ENCODE data around the gene LSAMP.

Gene LSAMP

DNA sequence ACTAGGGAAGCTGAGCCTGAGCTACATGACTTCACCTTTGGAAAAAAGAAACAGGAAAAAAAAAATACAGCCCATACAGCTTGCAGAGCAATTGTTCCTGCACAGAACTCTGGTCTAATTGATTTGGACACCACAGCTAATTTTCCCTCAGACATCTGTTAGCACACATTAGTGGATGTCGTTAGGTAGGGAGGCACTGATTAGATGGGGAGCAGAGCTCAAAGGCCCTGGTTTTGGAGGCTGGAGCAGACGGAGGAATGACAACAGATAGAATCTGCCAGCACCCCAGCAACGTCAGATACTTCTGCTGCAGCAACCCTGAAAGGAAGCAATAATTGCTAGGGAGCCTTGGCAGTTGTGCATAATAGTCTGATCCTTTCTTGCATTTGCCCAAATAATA, 398.9 kb downstream of the LSAMP start:
- DNase-seq: no peak

DNA sequence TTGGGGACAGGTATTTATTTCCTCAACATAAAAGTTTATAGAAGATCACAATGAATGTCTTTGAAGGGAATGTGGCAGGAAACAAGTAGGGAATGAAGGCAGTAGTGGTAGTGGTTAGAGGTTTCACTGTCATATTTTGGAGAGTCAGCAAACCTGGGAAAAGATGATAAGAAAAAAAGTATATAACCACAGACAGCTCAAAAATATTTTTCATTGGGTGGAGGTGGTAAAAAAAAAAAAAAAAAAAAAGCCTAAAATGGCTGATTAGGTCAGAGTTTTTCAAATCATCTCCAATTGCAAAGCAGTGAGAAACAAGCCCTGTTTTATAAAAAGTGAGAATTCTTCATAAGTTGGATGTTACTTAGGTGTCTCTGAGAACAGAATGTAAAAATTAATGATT, 400.0 kb downstream of the LSAMP start:
- no peak for DNase-seq

DNA sequence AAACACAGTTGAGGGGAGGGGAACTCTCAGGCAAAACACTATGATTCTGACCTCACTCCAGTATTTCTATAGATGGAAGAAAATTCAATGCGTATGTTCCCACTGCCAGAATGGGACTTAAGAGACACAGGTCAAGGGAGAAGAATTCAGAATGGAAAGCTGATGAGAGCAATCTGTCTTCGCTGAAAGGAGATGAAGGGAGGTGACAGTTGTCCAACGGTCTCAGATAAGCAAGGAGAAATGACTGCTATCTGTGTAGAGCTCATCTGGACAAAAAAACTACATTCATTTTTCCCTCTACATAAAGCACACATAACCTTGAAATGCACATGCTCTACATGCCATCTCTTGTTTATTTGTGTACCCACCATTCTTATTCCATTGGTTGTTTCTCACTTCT, 405.1 kb downstream of the LSAMP start:
- DNase-seq: no peak

DNA sequence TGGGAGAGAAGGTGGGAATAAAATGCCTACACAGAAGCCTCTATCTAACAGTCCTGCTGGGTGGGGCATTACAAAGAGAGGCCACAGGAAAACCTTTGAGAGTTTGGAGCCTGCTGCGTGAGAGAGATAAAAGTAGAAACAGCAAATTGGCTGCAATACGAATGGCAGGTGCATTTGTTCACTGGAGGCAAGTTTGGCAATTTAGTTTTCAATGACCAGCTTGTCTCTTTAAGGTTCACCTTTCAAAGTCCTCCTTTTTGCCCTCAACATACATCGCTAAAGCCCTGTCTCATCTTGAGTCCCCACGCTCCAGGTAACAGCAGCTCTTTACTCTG, 405.7 kb downstream of the LSAMP start:
- DNase-seq: no peak

DNA sequence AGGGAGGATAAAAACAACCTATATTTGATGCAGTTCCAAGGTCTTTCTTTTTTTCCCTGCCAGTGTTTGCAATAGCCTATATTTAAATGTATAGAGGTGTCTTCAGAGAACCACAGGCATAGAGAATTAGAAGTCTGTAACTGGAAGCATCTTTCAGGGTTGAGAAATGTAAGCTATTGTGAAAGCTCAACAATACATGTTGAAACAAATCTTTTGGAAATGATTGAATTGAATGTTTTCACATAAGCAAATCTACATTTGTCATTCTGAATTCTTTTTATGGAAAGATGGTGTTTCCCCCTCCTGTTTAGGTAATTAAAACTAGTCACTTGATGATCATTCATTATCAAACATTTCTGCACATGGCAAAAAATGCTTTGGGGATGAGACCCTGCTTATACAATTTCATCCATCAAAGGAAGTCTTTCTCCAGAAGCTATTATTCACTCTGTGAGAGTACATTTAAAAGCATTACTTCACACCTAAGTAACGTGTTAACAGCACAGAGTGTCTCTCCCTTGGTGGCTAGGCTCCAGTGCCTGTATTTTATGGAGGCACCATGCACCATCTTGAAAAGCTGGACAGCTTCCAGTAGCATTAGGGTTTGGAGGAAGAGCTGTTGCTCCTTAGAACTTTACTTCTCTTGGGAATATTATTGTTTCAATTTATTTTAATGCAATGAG, 406.2 kb downstream of the LSAMP start:
- DNase-seq: no peak

DNA sequence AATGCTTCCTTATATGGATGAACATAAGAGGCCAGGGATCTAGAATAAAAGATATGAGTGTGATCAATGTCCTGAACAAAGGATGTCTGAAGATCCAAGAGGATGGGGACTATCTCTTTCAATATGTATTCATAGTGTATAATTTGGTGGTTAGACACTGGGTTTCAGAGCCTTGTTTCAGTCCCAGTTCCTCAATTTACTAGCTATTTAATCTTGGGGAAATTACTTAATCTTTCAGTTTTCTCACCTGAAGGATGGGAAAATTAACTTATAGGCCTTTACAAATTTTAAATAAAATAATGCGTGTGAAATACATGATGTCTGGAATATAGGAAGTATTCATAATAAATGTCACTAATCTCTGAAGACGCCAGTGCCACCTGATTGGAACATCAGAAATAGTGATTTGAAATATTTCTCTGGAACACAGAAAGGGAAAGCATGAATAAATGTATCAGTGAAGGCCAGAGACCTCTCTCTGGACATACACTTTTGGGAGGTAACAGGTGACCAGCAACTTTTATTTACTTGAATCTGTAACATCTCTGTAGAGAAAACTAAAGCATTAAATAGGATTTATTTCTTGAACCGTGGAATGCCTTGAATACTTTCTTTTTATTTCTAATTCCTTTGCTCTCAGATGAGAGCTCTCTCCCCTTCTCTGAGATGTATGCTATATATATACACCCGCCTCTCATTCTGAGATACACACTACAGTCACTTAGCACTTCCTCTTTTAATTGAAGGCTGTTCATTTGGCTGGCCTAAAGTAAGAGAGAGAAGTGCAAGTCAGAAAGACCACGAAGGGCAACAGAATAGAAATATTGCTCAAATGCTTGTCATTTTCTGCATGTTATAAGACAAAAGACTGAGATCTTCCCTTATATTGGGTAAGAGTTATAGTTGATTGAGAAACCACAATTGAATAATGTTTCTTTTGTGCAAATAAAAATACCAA, 407.1 kb downstream of the LSAMP start:
- DNase-seq: no peak

DNA sequence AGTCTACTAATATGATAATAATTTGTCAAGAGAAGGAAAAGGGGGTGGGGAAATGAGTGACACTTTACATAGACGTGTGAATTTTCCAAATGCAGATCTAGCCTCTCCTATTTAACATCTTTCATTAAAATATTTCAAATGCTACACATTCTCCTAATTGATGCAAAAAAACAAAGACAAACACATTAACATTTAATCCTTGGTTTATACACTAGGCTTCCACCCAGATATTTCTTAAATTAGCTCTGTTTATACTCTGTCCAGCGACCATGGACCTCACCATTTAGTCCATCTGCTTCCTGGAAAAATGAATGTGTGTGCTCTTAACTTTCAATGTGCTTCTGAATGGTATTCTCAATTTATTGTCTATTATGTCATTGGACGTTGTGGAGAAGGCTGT, 409.9 kb downstream of the LSAMP start:
- DNase-seq: no peak

DNA sequence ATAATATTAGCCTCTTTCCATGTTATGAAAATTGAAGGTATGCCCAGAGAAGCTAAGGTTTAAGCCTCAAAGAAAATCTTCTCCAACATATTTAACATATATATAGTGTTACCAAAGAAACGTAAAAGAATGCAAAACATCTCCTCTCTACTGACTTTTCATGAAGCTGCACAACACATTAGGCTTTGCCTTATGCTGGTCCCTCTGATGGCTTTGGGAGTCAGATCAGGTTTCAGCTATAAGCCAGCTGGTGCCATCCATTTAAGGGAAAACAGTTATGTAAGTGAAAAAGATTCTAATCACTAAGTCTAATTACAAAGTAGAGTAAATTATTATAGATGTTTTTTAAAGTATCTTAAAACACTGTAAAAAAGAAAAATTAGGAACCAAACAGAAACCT, 410.5 kb downstream of the LSAMP start:
- no peak for DNase-seq

DNA sequence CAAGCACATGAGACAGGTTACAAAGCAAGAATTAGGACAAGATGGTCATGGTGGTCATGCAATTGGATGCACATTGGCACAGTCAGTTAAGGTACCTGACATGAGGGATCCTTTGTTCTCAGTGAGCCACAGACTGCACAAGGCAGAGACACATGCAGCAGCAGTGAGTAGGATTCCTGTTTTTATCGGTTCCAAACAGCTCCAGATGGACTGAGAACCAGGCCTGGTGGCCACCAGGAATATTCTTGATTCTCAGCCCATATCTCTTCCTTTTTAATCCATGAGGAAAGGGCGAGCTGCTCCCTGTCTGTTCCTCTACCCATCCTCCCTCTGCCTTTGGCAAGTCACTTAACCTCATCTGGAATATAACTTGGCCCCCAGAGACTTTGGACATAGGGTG, 411.2 kb downstream of the LSAMP start:
- no peak for DNase-seq

DNA sequence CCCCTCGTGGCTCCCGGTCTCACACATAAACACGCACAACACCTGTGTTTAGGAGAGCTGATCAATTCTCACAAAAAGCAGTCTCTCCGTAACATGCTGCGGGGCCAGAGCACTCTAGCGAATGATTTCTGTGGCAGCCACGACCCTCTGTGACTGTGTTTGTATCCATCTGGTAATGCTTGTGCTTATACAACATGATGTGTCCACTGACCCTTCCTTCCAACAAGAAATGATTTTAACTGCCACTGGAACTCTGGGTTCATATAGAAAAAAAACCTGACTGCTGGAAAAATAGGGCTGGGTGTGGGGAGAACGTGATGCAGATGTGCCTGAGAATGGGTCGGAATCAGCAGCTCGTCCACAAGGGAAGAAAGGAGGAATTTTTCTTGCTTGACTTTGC, 411.8 kb downstream of the LSAMP start:
- DNase-seq: no peak

DNA sequence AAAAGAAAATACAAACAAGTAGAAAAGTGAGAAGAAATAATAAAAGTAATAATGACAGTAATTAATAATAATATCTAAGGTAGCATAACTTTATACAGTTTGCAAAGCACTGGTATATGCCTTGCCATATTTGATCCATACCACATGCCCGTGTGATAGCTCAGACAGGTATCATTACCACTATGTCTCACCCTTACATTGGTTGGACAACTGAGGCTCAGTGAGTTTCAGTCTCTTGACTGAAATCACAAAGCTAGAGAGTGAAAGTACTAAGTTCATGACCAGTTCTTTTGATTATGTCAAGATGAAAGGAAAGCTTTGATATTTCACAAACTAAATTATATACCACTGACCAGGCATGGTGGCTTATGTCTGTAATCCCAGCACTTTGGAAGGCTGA, 413.1 kb downstream of the LSAMP start:
- DNase-seq: no peak

DNA sequence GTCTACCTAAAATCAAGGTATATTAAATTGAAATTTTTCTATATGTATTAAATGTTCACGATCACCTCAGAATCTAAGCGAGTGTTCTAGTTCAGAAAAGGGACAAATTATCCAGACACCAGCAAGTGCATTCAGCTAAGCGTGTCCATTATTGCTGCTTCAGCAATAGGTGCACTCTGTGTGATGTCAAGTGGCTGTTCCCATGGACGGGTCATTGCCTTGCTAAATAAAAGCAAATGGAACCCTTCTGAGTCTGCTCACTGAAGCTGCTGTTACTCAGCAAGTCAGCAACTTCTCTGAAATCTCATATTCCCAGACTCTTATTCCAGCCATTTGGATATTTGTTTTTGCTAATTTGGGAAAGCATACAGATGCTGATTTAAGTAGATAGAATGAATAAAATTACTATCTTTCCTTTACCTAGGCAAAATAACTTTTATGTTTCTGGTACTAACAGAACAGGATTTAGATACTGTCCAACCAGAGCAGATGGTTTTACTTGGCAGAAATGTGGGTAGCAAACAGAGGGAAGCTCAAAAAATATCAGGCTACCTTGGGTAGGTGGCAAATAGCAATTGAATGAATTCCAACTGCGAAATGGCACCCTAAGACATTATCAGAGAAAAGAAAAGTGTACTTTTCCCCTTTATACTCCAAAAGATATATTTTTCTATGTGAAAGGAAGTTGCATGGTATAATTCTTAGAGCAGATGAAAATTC, 415.0 kb downstream of the LSAMP start:
- DNase-seq: no peak

DNA sequence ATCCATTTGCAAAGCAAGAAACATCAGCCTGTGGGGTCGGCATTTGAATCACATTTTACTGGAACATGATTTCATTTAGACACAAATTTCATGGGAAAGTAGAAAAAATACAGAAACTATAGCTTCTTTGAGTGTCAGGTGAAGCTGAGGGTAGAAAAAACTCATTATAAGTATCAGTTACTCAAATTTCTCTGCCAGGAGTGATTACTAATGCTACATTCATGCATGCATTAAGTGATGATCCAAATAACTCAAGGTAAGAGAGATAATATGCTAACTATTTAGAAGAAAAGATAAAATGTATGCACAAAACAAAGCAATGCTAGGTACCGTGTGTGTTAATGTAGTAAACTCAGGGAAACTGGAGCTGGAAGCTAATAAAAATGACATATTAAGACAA, 416.0 kb downstream of the LSAMP start:
- no peak for DNase-seq

DNA sequence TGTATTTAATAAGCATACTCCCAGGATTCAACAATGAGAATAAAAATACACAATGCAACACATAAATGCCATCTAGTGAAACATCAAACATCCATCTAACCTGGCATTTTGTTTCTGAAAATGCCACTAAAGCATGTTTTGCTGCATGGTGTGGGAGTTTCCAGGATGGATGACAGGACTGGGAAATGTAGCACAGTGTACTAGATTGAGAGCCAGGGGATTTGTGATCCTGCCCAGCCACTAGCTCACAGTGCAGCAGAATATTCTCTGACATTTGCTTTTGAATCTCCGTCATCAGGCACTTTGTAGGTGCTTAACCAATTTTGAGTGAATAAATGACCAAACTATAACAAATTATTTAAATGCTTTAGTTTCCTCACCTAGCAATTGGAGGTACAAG, 417.1 kb downstream of the LSAMP start:
- DNase-seq: no peak

DNA sequence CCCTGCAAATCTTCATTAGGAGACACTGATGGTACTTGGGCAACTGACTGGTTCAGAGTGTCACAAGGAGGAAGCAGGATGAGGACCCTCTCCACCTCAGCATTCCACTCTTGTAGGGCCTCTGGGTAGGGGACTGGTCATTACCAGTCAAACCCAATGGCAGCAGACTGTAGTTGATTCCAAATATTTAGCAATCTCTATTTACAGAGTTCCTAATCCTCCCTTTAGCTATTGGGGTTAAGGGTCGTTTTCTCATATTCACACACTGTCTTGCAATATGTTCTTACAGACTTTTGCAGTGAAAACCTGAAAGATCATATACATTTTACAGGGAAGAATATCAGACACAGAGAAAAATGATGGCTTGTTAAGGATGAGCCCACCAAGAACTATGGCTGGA, 424.3 kb downstream of the LSAMP start:
- DNase-seq: no peak

DNA sequence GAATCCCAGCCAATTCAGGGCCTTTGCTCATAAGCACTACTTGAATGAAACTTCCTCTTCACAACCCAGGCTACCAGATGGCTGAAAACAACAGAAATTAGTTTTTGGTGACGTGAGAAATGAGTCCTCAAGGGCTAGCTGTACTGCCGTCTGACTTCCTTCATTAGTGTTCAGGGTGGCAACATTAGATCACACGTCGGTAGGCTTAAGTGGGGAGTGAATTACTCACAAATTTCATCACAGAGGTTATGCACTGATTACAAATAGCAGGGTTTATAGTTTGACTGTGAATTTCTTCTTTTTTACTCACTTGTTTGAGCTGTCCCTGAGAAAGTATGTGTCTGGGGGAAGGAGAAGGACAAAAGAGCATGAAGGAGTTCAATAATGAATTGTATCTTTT, 424.8 kb downstream of the LSAMP start:
- no peak for DNase-seq

DNA sequence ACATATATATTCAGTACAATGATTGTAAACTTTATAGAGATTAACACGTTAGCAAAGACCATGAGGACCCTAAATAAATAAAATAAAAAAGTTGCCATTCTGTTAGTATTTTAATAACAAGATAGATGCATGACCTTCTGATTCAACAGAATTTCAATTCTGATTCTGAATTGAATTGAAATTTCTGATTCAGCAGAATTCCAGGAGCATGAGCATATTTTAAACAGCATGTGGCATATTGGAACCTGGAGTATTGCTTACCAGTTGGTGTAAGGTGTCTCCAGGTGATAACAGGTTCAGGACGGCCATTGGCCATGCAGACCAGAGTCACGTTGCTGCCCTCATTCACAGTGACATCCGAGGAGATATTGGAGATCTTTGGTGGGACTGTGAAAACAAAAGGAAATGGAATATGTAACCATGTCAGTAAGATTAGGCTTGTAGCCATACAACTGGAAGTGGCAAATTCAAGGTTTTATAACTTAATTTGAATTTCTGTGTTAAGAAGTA, 426.0 kb downstream of the LSAMP start:
- DNase-seq: no peak

DNA sequence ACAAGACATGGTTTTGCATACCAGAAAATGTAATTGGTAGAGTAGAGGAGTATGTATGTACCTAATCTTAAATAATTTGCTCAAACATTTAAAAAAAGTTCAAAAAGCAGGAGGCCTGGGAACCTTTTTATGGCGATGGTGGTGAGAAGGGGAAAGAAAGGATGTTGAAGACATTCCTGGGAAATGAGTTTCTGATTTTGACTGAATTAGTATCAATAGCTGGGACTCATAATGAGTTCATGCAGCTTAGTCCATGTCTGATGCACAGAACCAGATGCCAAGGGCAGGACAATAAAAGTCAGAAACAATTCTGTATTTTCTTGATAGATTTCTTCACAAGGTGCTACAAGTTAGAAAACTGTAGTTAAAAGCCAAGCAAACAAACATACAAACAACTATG, 426.6 kb downstream of the LSAMP start:
- DNase-seq: no peak

DNA sequence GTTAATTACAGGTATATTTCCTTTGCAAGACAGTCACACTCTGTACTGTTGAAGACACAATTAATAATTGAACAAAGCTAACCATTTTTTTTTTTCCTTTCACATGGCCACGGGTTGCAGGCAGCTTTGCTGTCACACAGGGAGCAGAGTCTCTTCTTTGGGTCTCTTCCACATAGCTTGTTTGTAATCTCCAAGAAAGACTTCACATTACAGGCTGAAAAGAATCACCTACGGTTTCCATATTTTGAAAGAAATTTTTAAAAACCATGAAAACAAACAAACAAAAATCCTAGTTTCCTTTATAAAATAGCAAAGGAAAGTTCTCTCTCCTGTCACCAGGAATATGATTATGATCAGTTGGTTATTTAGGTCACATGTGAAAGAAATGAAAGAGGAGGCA, 429.4 kb downstream of the LSAMP start:
- DNase-seq: no peak

DNA sequence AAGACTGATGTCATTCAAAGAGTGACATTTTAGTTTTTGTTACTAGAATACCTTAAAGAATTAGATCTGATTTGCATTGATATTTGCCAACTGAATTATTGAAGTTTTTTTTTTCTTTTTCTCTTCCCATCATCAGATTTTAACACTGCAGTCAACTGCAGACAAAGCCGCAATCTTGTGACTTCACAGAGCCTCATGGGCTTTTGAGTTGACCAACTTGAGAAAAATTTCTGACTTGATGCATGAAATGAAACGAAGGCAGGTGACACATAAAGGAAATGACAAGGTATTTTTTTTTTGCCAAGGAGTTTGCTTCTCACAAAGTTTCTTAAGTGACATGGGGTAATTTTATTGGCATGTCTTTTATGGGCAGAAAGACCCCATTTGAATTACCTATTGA, 438.3 kb downstream of the LSAMP start:
- no peak for DNase-seq

DNA sequence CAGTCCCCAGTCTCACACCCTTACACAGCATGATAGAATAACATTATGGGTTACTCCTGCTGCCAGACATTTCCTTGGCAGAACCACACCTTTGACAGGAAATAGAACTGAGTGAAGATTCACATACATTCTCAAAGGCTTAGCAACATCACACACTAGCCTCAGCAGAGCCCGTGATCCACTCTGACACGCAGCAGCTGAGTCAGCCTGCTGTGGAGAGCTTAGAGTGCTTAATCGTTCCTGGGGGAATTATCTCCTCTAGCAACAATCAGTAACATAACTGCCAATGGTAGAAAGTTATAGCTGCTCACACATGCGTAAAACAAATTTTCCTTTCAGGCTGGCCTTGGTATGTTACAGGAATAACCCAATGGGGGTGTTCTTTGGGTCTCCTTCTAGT, 439.9 kb downstream of the LSAMP start:
- DNase-seq: no peak

DNA sequence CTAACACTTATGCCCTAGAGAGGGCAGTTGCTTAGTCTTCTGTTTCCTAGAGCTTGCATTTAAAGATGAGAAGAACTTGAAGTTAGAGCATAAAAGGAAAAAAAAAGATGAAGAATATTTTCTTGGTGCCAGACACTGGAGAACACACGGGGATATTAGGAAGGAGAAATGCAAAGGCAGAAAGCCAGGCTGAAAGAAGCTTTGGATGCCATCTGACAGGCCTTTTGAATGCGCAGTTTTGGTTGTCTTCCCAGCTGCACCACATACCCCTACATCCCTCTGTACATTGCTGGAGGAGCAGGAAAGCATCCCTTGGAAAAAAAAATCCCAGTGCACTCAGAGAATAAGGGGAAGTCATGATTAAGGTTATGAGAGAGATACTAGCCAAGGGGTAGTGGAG, 443.1 kb downstream of the LSAMP start:
- DNase-seq: no peak

DNA sequence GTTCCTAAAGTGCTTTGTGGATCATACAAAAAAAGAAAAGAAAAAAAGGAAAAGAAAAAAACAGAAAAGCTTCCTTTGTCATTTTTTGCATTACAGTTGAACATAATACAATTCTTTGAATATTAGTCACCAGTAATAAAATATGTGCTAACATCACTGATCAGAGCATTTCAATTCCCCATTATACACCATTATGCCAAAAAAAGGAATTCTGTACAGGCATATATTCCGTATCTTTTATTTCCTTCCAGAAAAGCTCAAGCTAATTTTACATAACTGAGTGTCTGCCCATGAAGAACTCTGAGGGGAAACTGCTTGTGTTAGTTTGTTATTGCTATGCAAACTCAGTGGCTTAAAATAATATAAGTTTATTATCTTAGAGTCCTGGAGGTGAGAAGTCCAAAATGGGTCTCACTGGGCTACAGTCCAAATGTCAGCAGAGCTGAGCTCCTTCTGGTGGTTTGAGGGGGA, 444.1 kb downstream of the LSAMP start:
- no peak for DNase-seq

DNA sequence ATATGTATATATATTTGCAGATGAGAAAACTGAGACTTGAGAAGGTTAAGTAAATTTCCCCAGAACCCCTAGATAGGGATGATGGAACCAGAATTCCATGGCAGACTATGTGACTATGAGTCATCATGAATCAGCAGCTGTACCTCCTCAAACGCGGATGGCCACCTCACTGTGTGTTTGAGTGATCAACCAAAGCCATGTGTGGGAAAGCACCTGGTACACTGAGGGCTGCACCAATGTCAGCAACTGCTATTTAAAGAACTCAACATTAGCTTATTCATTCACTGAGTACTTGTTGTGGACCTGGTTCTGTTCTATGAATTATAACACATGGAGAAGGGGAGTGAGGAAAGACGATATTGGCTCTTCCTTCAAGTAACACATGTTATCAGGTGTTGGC, 445.0 kb downstream of the LSAMP start:
- no peak for DNase-seq

Data from activated CD4-positive, CD25-positive, alpha-beta regulatory T cell treated with anti-CD3 and anti-CD28 coated beads, Interleukin-2, amount 50 U/mL, for 72 hours (primary cell).